Pancreas (tissue), 10 donors: ENCODE data around the gene FAM20C. TPM values are rescaled to one million over a fixed set of nuclear protein-coding genes. Genes with fewer than 3 reads are reported as not detected.
A peak's percentile ranks its signal among the peaks of the same experiment; 100 is the strongest.

Source experiments
- ATAC-seq, 4 donors: fragments of 200-7000 bp; cut with Tn5 transposase; one replicate each; pipeline versions ENCODE4 v1.8.0 to v1.9.1; 2020; ENCODE audit warnings: mild to moderate bottlenecking in 4 of 4, moderate library complexity in 4 of 4
- DNase-seq, 6 donors: peaks; one replicate each; pipeline ENCODE4 v3.0.0-alpha.2; 2020
- FAIRE-seq: peaks from 2 replicates; lab custom pipeline; 2012; peaks lifted over from hg19 to GRCh38; lab: Jason Lieb, UNC
- H3K27ac ChIP-seq, 4 donors: fragments of 200-600 bp; sonication (generic); 1 replicate in 3 of 4; 2 replicates in 1 of 4; pipeline versions ENCODE4 v1.5.0 to v1.8.0; 2020
- H3K27me3 ChIP-seq, 4 donors: fragments of 200-600 bp; one replicate each; pipeline ENCODE4 v1.8.0; 2021
- H3K36me3 ChIP-seq, 3 donors: fragments of 200-600 bp; sonication (generic) in 1 of 3; one replicate each; pipeline versions ENCODE4 v1.5.0 to v1.8.0; 2020 to 2021
- H3K4me1 ChIP-seq, 3 donors: fragments of 200-600 bp; one replicate each; pipeline ENCODE4 v1.8.0; 2021
- H3K4me3 ChIP-seq, 4 donors: fragments of 200-600 bp; sonication (generic) in 2 of 4; one replicate each; pipeline versions ENCODE4 v1.5.0 to v1.8.0; 2020 to 2021
- H3K9me3 ChIP-seq, 4 donors: fragments of 200-600 bp; one replicate each; pipeline ENCODE4 v1.8.0; 2021
- CTCF ChIP-seq, 4 donors: fragments of 200-600 bp; sonication (generic) in 3 of 4; IDR thresholded peaks; one replicate each; pipeline versions ENCODE4 v1.5.0 to v1.8.0; 2021; ENCODE audit warnings: antibody characterized with exemption in 4 of 4
- WGBS, 2 donors: extraction: QIAGEN DNeasy Blood & Tissue Kit; methylation state at CpG; one replicate each; pipeline ENCODE4 v1.1.7; 2013; 5-methylcytosine and 5-hydroxymethylcytosine counted together
- intact Hi-C, 3 donors: fragments of 100-400 bp; cut with DNase I; formaldehyde crosslinking; loops; one replicate each; pipeline versions ENCODE4 v1.11.1 to v1.14.2; 2022
- polyA plus RNA-seq, 2 donors: library from polyadenylated mRNA; stranded (reverse); fragments of 200-250 nt; gene quantifications; one replicate each; pipeline ENCODE4 v1.2.3, GENCODE V29; 2013
- total RNA-seq, 6 donors: library from RNA; stranded (reverse); fragmentation: NEBNext Ultra II Directional in 4 of 6; extraction: Animal tissue kit (Norgen Biotek cat#: 25700) in 4 of 6; gene quantifications; one replicate each; pipeline versions ENCODE4 v1.2.1 to v1.2.4, GENCODE V29; 2021 to 2023
- donor health status: healthy with polysubstance abuse.
- donor health status: DM: no; HTN: no; CAD: no; lungs with moderate emphysema.
- donor health status: DM: no; HTN: no; CAD: no.
- donor health status: control.
- donor health status: control.
- donor health status: Bipolar disorder and iron deficiency.
- donor health status: DM: yes; HTN: yes; CAD: no.
- donor health status: DM: no; HTN: no; CAD: no.
- donor health status: DM: no; HTN: no; CAD: no.
- donor health status: DM: yes; HTN: yes; CAD: no.

FAM20C gene
- total and polyA plus RNA-seq, 8 donors = 8.9 to 43.1 (median 13.4) TPM

- no peaks in the 10 kb centered on the region for H3K36me3 ChIP-seq
- H3K27ac ChIP-seq = no peak overlapping the region
- intact Hi-C loops = no loop called here
- no peaks in the 10 kb centered on the region for H3K9me3 ChIP-seq
- FAIRE-seq = no peak
- H3K4me1 ChIP-seq = no peaks in the 10 kb centered on the region
- no peak for ATAC-seq
- peak in 1 of 6 donors; percentile 39 for DNase-seq
- H3K27me3 ChIP-seq = no peaks in the 10 kb centered on the region
- H3K4me3 ChIP-seq = no peak overlapping the region
- WGBS, 2 donors = 74 to 77% methylated on average over 19 of the region's 19 CpGs
- no peak for TF ChIP-seq CTCF (IDR thresholded peaks at IDR 0.05)
Measured at GRCh38 chr7:304574-305409, 112.4 kb downstream of the FAM20C start.

GRCh38 chr7:305410-306151 is 113.2 kb downstream of the FAM20C start:
- H3K27me3 ChIP-seq = no peaks in the 10 kb centered on the region
- intact Hi-C loops = no loop called here
- no peaks in the 10 kb centered on the region for H3K36me3 ChIP-seq
- H3K27ac ChIP-seq = no peak overlapping the region
- no peak for FAIRE-seq
- 72 to 74% methylated on average over 35 of the region's 35 CpGs for WGBS, 2 donors
- H3K4me1 ChIP-seq = no peaks in the 10 kb centered on the region
- H3K4me3 ChIP-seq = no peak overlapping the region
- TF ChIP-seq CTCF (IDR thresholded peaks at IDR 0.05) = no peak
- H3K9me3 ChIP-seq = no peaks in the 10 kb centered on the region
- ATAC-seq = no peak
- DNase-seq = peak in 1 of 6 donors; percentile 49

GRCh38 chr7:307970-308369 is 115.6 kb downstream of the FAM20C start:
- Histone ChIP-seq H3K36me3 (no peaks in the 10 kb centered on the region), H3K9me3 (no peaks in the 10 kb centered on the region), H3K27me3 (no peaks in the 10 kb centered on the region), H3K4me3 (no peak overlapping the region), H3K4me1 (no peaks in the 10 kb centered on the region), H3K27ac (no peak overlapping the region)
- no peak for FAIRE-seq
- no peak for ATAC-seq
- intact Hi-C loops = no loop called here
- no peak for TF ChIP-seq CTCF (IDR thresholded peaks at IDR 0.05)
- WGBS, 2 donors = 56 to 75% methylated on average over 3 of the region's 3 CpGs
- DNase-seq = no peak

DNA sequence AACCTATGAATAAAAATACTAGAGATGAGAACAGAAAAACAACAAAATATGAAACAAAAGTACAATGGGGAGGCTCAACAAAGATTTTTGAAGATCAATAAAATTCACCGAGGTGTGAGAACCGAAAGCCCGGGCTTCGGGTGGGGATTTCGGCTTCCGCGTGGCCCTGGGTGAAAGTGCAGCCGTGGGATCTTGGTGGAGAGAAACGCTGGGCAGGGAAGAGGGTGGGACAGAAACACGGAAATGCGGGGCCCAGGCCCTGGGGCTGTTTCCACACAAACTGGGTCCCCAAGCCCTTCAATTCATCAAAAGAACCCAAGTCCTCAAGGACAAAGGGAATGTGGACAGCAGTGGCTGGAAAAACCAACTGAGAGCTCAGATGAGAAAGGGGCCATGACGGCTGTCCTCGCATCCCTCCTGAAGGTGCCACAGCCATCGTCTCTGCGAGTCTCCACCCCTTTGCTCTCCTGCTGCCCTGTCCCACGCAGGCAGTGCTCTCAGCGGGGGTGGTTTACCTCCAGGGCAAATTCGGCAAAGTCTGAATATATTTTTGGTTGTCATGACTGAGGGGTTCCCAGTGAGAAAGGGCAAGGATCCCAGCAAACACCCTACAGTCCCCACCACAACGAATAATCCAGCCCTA is 117.3 kb downstream of the FAM20C start:
- H3K4me1 ChIP-seq = no peaks in the 10 kb centered on the region
- H3K4me3 ChIP-seq = no peak overlapping the region
- 88 to 91% methylated on average over 19 of the region's 19 CpGs for WGBS, 2 donors
- no peak for FAIRE-seq
- intact Hi-C loops = no loop called here
- no peak overlapping the region for H3K27ac ChIP-seq
- peak in 1 of 6 donors; percentile 26 for DNase-seq
- H3K36me3 ChIP-seq = no peaks in the 10 kb centered on the region
- no peak for TF ChIP-seq CTCF (IDR thresholded peaks at IDR 0.05)
- H3K27me3 ChIP-seq = no peaks in the 10 kb centered on the region
- ATAC-seq = no peak
- H3K9me3 ChIP-seq = no peaks in the 10 kb centered on the region

Other genes starting within 250 kb of the FAM20C start
- not detected for gene FOXL3, start 97.6 kb downstream of the FAM20C start, total RNA-seq
- gene FOXL3, start 97.6 kb downstream of the FAM20C start, polyA plus RNA-seq = not detected